ENCODE results near the gene E2F8. TPM values are rescaled to one million over a fixed set of nuclear protein-coding genes. Genes with fewer than 3 reads are reported as not detected.

Gene E2F8
- total RNA-seq, 2 donors from 2014 or later: 10.5 to 12.2 TPM

DNA sequence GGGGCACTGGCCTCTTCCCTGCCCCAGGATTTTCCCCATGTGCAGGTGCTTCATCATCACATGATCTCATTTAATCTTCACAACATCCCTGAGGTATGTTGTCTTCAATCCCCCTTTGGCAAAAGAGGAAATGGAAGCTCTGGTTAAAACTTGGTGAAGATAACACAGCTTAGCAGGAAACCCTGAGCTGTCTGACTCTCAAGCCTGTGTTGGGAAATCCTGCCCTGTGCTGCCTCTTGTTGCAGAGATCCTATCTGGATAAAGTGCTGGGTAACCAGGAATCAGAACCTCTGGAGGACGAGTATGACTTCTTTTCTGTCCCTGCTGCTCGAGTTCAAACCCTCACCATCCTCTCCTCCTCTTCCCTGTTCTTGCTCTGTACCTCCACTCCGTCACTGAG, 13.1 kb upstream of the E2F8 start:
- WGBS, 2 experiments (ENCODE audit: insufficient coverage in 1 of 2, insufficient read length in 1 of 2): 87 to 93% methylated on average over 2 to 3 of the region's 3 CpGs

DNA sequence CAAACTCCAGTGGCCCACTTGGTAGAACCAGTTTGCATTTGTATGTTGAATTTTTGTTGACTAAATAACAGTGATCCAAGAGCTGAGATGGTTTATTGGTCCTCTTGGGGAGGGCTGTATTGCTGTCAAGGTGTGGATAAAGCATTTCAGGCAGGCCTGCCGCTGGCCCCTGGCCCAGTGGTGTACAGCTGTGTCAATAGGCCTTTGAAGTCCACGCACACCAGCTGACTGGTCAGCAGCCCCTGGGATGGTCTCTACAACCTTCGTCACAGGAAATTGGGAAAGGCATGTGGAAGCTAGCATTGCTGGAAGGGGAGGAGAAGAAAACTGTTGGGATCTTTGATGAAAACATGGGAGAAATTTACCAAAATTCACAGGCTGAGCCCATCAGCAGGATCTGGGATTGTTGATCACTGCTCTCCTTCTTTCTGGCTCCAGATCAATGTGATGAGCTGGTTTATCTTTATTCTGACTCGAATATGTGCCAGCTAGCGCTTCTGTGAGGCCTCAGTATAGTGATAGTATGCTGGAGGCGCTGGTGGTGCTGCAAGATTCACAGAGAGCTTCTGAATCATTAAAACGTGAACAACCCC, 12.5 kb upstream of the E2F8 start:
- H3K36me3 Mint-ChIP-seq (ENCODE audit: low read depth): no peaks in the 10 kb centered on the region
- WGBS, 2 experiments (ENCODE audit: insufficient coverage in 1 of 2, insufficient read length in 1 of 2): 87 to 100% methylated on average over 1 to 7 of the region's 7 CpGs

More for the DNA sequence above, 13.1 kb upstream of the E2F8 start:
- Histone ChIP-seq H3K9me3 (ENCODE audit: control insufficient read depth, low read length) (peaks cover 9% of the 10 kb centered on the region), H3K4me3 (ENCODE audit: low read length) (no peak overlapping the region), H3K9ac (ENCODE audit: extremely low read depth, low read length, poor library complexity, severe bottlenecking) (no peak overlapping the region), H3K27ac (ENCODE audit: low read depth, low read length) (no peak overlapping the region), H3K4me1 (ENCODE audit: control insufficient read depth, insufficient read depth, low read length) (peaks cover 7% of the 10 kb centered on the region), H3K27me3 (ENCODE audit: control insufficient read depth, insufficient read depth, low read length, poor library complexity, severe bottlenecking) (no peaks in the 10 kb centered on the region), H3K36me3 (ENCODE audit: control insufficient read depth, insufficient read depth, low read length) (no peaks in the 10 kb centered on the region)
- Mint-ChIP-seq H3K9me3 (peaks cover 18% of the 10 kb centered on the region), H3K27ac (no peak overlapping the region), H3K4me1 (peaks cover 2% of the 10 kb centered on the region), H3K4me3 (no peak overlapping the region), H3K27me3 (ENCODE audit: insufficient read depth) (peaks cover 21% of the 10 kb centered on the region), H3K36me3 (ENCODE audit: low read depth) (no peaks in the 10 kb centered on the region)
- TF ChIP-seq, protein P1, sequence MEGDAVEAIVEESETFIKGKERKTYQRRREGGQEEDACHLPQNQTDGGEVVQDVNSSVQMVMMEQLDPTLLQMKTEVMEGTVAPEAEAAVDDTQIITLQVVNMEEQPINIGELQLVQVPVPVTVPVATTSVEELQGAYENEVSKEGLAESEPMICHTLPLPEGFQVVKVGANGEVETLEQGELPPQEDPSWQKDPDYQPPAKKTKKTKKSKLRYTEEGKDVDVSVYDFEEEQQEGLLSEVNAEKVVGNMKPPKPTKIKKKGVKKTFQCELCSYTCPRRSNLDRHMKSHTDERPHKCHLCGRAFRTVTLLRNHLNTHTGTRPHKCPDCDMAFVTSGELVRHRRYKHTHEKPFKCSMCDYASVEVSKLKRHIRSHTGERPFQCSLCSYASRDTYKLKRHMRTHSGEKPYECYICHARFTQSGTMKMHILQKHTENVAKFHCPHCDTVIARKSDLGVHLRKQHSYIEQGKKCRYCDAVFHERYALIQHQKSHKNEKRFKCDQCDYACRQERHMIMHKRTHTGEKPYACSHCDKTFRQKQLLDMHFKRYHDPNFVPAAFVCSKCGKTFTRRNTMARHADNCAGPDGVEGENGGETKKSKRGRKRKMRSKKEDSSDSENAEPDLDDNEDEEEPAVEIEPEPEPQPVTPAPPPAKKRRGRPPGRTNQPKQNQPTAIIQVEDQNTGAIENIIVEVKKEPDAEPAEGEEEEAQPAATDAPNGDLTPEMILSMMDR (conservative IDR thresholded peaks at IDR 0.05): no peak
- no peak for DNase-seq

DNA sequence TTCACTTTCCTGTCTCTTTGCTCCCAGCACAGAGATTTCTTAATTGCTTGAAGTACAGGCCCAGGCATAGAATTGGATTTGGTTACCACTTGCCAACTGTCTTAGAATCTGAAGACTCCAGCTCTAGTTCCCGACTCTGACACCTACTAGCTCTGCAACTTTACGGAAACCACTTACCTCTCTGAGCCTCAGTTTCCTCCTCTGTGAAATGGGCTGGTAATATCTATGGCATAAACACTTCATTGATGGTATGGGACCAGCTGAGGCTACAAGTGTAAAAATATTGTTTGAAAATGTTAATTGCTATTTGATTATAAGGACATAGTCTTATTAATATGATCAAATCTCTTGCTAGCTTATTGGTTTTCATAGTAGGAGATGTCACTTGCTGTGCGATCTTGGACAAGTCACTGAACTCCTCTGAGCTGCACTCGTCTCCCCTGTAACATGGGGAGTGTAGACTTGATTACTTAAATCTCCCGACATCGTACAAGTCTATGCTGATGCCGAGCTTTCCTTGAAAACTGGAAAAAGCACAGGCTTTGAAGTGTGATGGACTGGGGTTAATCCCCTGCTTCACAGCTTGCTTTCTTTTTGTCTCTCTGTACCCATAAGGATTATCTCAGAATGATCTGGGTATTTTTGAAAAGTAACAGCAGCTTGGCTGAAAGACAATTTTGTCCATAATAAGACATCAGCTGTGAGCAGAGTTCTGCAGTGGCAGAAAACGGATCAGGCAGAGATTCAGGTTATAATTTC, 11.8 kb upstream of the E2F8 start:
- Histone ChIP-seq H3K4me1 (ENCODE audit: control insufficient read depth, insufficient read depth, low read length) (peaks cover 7% of the 10 kb centered on the region), H3K27me3 (ENCODE audit: control insufficient read depth, insufficient read depth, low read length, poor library complexity, severe bottlenecking) (peaks cover 7% of the 10 kb centered on the region), H3K9me3 (ENCODE audit: control insufficient read depth, low read length) (peaks cover 13% of the 10 kb centered on the region), H3K27ac (ENCODE audit: low read depth, low read length) (no peak overlapping the region), H3K9ac (ENCODE audit: extremely low read depth, low read length, poor library complexity, severe bottlenecking) (no peak overlapping the region), H3K36me3 (ENCODE audit: control insufficient read depth, insufficient read depth, low read length) (no peaks in the 10 kb centered on the region), H3K4me3 (ENCODE audit: low read length) (no peak overlapping the region)
- Mint-ChIP-seq H3K36me3 (ENCODE audit: low read depth) (no peaks in the 10 kb centered on the region), H3K4me1 (peaks cover 2% of the 10 kb centered on the region), H3K9me3 (peaks cover 22% of the 10 kb centered on the region), H3K27me3 (ENCODE audit: insufficient read depth) (peaks cover 32% of the 10 kb centered on the region), H3K27ac (no peak overlapping the region), H3K4me3 (no peak overlapping the region)
- DNase-seq: no peak
- WGBS, 2 experiments (ENCODE audit: insufficient coverage in 1 of 2, insufficient read length in 1 of 2): 84 to 88% methylated on average over 6 to 8 of the region's 8 CpGs
- TF ChIP-seq, protein P1 (conservative IDR thresholded peaks at IDR 0.05): no peak

More for the DNA sequence above, 12.5 kb upstream of the E2F8 start:
- H3K27me3 Mint-ChIP-seq (ENCODE audit: insufficient read depth): peaks cover 26% of the 10 kb centered on the region
- H3K9me3 Mint-ChIP-seq: peaks cover 21% of the 10 kb centered on the region
- no peak overlapping the region for H3K4me3 Mint-ChIP-seq
- Histone ChIP-seq H3K9ac (ENCODE audit: extremely low read depth, low read length, poor library complexity, severe bottlenecking) (no peak overlapping the region), H3K4me3 (ENCODE audit: low read length) (no peak overlapping the region), H3K9me3 (ENCODE audit: control insufficient read depth, low read length) (peaks cover 9% of the 10 kb centered on the region), H3K36me3 (ENCODE audit: control insufficient read depth, insufficient read depth, low read length) (no peaks in the 10 kb centered on the region), H3K4me1 (ENCODE audit: control insufficient read depth, insufficient read depth, low read length) (peaks cover 7% of the 10 kb centered on the region), H3K27ac (ENCODE audit: low read depth, low read length) (no peak overlapping the region), H3K27me3 (ENCODE audit: control insufficient read depth, insufficient read depth, low read length, poor library complexity, severe bottlenecking) (peaks cover 2% of the 10 kb centered on the region)
- H3K27ac Mint-ChIP-seq: no peak overlapping the region
- DNase-seq: no peak
- peaks cover 2% of the 10 kb centered on the region for H3K4me1 Mint-ChIP-seq
- TF ChIP-seq, protein P1 (conservative IDR thresholded peaks at IDR 0.05): no peak

Measured in endodermal cell (in vitro differentiated cells).